GM13976 (cell line): ENCODE data around the gene ITPRIPL1.

Source experiments
- DNase-seq: peaks from one replicate; pipeline ENCODE4 v3.0.0; 2012; ENCODE audit warnings: low spot score
- in situ Hi-C: fragments of 300-500 bp; cut with MboI; formaldehyde crosslinking; loops from one replicate; pipeline ENCODE4 v1.12.0; 2022; ENCODE audit warnings: low sequenced_read_pairs, mixed read lengths, inconsistent platforms; ENCODE audit not compliant: unreplicated experiment
- TF ChIP-seq, protein P1 (sequence below): IDR thresholded peaks from 2 replicates; pipeline ENCODE4 v1.5.1; 2012; ENCODE audit warnings: borderline replicate concordance, mild to moderate bottlenecking; ENCODE audit not compliant: insufficient read depth; ENCODE audit errors: extremely low read depth, missing control alignments, control extremely low read depth

ITPRIPL1 gene

DNA sequence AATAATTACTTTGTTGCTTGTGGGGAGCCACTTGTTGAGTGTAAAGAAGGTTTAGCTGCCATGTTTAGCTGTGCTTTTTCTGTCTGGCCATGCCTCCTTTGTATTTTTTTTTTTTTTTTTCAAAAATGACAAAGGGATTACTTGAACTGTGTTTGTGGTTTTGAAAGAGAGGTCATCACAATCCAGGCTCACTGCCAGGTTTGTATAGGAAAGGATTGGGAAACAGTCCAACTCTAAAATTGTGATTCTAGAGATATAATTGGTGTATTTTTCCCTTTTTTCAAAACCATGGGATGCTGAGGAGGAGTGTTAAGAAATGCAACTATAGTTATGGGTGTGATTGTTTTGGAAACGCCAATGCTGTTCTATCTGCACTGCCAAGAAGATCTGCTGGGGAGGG, 4.3 kb downstream of the ITPRIPL1 start:
- in situ Hi-C loops: no loop called here
- TF ChIP-seq, protein P1, sequence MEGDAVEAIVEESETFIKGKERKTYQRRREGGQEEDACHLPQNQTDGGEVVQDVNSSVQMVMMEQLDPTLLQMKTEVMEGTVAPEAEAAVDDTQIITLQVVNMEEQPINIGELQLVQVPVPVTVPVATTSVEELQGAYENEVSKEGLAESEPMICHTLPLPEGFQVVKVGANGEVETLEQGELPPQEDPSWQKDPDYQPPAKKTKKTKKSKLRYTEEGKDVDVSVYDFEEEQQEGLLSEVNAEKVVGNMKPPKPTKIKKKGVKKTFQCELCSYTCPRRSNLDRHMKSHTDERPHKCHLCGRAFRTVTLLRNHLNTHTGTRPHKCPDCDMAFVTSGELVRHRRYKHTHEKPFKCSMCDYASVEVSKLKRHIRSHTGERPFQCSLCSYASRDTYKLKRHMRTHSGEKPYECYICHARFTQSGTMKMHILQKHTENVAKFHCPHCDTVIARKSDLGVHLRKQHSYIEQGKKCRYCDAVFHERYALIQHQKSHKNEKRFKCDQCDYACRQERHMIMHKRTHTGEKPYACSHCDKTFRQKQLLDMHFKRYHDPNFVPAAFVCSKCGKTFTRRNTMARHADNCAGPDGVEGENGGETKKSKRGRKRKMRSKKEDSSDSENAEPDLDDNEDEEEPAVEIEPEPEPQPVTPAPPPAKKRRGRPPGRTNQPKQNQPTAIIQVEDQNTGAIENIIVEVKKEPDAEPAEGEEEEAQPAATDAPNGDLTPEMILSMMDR: no peak
- no peak for DNase-seq

DNA sequence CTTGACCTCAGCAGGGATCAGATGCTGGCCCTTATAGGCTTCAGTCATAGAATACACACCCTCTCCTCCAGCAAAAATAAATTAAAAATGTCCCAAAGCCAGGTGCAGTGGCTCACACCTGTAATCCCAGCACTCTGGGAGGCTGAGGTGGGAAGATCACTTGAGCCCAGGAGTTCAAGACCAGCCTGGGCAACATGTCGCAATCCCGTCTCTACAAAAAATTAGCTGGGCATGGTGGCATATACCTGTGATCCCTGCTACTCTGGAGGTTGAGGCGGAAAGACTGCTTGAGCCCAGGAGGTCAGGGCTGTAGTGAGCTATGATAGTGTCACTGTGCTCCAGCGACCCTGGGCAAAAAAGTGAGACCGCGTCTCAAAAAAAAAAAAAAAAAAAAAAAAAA, 4.8 kb downstream of the ITPRIPL1 start:
- DNase-seq: no peak
- TF ChIP-seq, protein P1: no peak
- in situ Hi-C loops: no loop called here

DNA sequence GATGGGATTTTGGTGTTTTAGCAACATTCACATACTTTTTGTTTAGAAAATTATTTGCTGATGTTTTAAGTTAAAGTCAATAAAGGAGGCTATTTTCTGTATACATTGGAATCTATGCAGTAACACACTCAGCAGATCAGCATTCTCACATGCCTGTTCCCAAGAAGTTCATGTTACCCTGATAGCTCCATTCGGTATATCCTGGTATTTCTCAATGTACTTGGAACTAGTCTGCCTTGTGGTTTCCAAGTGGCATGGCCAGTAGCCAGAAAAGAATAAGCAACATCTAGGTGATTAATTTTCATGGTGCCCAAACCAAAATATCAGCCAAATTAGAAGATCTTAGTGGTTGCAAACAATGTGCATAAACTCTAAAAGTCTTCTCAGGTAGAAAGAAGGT, 5.3 kb downstream of the ITPRIPL1 start:
- no peak for DNase-seq
- in situ Hi-C loops: no loop called here
- TF ChIP-seq, protein P1: no peak

DNA sequence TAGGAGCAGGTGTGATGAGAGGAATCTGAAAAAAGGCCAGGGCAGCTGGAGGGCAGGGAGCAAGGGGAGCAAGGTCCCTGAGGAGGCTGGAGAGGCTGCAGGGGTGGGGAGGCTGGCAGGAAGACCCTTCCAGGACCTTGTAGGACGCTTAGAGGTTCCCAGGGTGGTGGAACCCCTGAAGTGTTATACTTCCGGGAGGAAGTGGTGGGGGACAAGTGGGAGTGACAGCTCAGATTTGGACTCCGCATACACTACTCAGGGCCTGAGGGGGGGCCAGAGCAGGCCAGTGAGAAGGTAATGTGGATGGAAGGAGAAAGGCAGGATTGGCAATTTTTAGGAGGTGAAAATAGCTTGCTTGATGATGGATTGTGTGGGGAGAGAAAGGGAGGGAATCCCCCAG, 8.6 kb downstream of the ITPRIPL1 start:
- in situ Hi-C loops: no loop called here
- no peak for DNase-seq
- TF ChIP-seq, protein P1: no peak

DNA sequence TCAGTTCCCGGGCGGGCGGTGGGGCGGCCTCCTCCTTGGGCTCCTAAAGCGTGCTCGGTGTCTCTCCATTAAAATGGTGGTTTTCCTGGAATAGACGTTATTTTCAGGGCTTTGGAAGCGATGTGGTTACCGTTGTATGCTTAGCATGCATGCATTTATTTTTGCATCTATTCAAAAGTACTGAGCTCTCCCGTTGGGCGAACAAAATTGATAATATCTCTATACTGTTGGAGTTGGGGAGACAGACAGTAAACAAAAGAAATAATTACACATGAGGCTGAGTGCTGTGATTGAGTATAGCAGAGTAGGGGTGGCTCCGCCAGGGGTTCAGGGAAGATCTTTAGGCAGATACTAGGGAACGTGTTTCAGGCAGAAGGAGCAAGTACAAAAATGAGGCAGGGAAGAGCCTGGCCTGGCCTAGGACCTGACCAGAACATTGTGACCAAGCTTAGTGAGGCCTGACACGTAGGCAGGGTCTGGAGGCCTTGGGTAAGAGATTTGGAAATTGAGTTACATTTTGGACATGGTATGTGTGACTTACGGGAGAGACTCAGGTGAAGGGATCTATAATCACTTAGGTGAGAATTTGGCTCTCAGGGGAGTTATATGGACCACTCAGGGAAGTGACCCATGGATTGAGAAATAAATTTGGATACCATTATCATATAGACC, 11.1 kb downstream of the ITPRIPL1 start:
- DNase-seq: no peak
- in situ Hi-C loops: no loop called here
- TF ChIP-seq, protein P1: no peak

DNA sequence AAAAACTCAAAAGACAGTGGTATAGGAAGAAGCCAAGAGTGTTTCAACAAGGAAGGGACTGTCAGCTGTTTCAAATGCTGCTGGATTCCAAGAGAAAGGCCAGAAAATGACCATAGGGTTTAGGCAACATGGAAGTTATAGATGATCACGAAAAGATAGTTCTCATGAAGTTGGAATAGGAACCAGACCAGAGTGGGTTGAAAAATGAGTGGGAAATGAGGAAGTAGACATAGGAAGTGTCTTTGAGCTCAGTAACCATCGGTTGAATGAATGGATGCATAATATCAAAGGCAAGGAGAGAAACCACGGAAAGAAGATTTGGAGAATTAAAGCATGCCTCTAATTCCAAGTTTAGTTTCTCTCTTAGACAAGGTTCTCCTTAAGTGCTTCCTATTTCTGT, 11.8 kb downstream of the ITPRIPL1 start:
- in situ Hi-C loops: no loop called here
- TF ChIP-seq, protein P1: no peak
- no peak for DNase-seq
